Ishikawa (cell line): ENCODE results near the gene PID1.

Source experiments
- CEBPB ChIP-seq: IDR thresholded peaks from 2 replicates; pipeline ENCODE4 v1.6.1; 2012
- CREB1 ChIP-seq: IDR thresholded peaks from 2 replicates; pipeline ENCODE4 v1.6.1; 2012; ENCODE audit warnings: low read depth
- EGR1 ChIP-seq: IDR thresholded peaks from 2 replicates; pipeline ENCODE4 v1.6.1; 2012
- EP300 ChIP-seq: IDR thresholded peaks from 2 replicates; pipeline ENCODE4 v1.6.1; 2012; ENCODE audit warnings: borderline replicate concordance
- MAX ChIP-seq: IDR thresholded peaks from 2 replicates; pipeline ENCODE4 v1.6.1; 2012
- NFIC ChIP-seq: IDR thresholded peaks from 2 replicates; pipeline ENCODE4 v1.6.1; 2012
- RAD21 ChIP-seq: IDR thresholded peaks from 2 replicates; pipeline ENCODE4 v1.6.1; 2012; ENCODE audit warnings: low read depth
- REST ChIP-seq: IDR thresholded peaks from 2 replicates; pipeline ENCODE4 v1.6.1; 2012; ENCODE audit warnings: low read depth, mild to moderate bottlenecking
- TAF1 ChIP-seq: IDR thresholded peaks from 2 replicates; pipeline ENCODE4 v1.6.1; 2012; ENCODE audit warnings: low read depth, mild to moderate bottlenecking
- TEAD4 ChIP-seq: IDR thresholded peaks from 2 replicates; pipeline ENCODE4 v1.6.1; 2012
- USF1 ChIP-seq: IDR thresholded peaks from 2 replicates; pipeline ENCODE4 v1.6.1; 2012
- YY1 ChIP-seq: IDR thresholded peaks from 2 replicates; pipeline ENCODE4 v1.6.1; 2012; ENCODE audit warnings: low read depth
- ZBTB7A ChIP-seq: IDR thresholded peaks from 2 replicates; pipeline ENCODE4 v1.6.1; 2012; ENCODE audit warnings: low read depth

GRCh38 chr2:229118336-229118735 lies 152.8 kb downstream of the PID1 start:
- TF ChIP-seq TAF1 (no peak), RAD21 (no peak), YY1 (no peak), TEAD4 (no peak), EP300 (no peak), CREB1 (no peak), EGR1 (no peak), USF1 (no peak), CEBPB (no peak), NFIC (no peak), MAX (no peak), REST (no peak), ZBTB7A (no peak)
